Astrocyte of the hippocampus (primary cell): ENCODE data around the gene PTTG1.

Experiments used
- DNase-seq: peaks from one replicate; pipeline ENCODE4 v3.0.0; 2011; ENCODE audit warnings: low read depth, low spot score

Gene PTTG1

DNA sequence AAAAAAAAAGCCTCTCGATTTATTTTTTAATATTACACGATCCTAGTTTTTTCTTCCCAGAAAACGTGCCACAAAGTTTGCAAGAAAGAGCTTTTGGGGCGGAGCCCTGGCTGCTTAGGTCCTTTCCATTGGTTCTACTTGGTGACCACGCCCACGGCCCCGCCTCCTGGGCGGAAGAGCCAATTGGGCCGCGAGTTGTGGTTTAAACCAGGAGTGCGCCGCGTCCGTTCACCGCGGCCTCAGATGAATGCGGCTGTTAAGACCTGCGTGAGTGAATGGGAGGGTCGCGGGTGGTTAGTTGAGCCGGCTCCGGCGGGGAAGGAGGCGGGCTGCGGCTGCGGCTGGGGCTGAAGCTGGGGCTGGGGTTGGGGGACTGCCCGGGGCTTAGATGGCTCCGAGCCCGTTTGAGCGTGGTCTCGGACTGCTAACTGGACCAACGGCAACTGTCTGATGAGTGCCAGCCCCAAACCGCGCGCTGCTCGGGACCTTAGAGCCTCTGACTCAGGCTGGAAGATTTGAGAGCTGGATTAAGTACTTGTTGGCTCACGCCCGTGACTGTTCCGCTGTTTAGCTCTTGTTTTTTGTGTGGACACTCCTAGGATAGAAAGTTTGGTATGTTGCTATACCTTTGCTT is at the start of gene PTTG1:
TSS of gene PTTG1 (plus strand) at position 231 of the 634 bp plus-strand sequence. CDS start 458 bp downstream, outside the sequence.
- DNase-seq: peak; percentile 99

GRCh38 chr5:160375166-160375565 is 46.5 kb upstream of the PTTG1 start:
- DNase-seq: peak; percentile 35

DNA sequence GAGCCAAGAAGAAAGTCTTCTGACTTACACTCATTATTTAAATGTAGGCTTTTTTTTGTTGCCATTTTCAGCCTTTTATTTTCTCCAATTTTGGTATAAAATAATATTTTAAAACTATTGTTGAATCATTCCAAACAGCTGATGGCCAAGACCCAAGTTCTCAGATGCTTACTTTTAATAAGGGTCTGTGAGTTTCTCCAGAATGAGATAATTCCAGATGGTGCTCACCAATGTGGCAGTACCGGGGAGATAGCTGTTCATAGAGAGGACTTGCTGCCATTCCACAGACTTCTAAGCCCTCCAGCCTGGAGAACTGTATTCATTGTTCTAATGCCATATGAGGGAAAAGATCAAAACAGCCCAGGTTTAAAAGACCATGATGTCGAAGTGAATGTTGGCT is 46.0 kb upstream of the PTTG1 start:
- DNase-seq: no peak

- no peak for DNase-seq
Observed at GRCh38 chr5:160376416-160376815, 45.2 kb upstream of the PTTG1 start.

DNA sequence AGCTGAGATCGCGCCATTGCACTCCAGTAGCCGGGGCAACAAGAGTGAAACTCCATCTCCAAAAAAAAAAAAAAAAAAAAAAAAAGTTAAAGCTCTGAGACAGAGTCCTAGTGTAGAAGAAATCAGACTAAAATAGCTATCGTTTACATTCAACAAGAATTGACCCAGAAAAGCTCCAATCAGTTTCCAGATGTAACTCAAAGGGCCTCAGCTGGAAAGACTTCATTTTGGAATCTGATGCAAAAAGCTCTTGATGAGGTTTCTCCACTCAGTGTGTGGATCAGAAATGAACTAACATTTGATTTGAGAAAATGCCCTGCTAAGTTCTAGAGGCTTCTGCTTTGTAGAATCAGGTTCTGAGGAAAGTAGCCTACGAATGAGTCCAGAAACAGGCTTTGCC is 44.0 kb upstream of the PTTG1 start:
- DNase-seq: no peak

DNA sequence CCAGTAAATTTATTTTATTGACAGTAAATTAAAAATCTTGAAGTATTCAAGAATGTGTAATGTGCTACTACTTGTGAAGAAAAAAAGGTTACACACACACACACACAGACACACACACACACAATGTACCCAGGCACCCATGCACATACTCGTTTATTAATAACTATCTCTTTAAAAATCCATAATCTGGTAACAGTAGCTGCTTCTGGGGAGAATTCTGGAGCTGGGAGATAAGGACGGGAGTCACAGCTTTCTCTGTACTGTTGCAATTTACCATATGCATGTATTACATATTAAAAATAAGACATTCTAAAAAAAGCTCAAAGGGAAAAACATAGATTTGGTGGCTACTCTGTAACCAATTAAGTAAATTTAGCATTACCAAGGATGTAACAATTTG is 43.3 kb upstream of the PTTG1 start:
- DNase-seq: no peak

GRCh38 chr5:160379511-160379910 is 42.1 kb upstream of the PTTG1 start:
- DNase-seq: no peak

DNA sequence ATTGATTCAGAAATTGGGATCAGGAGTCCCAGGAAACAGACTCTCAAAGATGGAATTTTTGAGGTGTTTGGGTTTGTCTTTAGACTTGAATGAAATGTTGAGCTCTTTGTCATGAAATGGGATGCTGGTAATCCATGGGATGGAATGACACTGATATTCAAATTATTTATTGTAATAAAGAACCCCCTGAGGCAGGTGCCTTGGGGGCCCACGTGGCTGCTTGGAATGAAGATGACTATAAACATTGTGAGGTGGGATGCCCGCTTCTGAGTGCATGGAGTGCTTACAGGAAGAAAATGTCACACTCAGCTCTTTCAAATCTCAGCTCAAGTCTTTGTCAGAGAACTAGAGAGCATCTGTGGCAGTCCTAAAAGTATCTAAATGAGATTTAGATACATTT is 41.6 kb upstream of the PTTG1 start:
- DNase-seq: no peak

DNA sequence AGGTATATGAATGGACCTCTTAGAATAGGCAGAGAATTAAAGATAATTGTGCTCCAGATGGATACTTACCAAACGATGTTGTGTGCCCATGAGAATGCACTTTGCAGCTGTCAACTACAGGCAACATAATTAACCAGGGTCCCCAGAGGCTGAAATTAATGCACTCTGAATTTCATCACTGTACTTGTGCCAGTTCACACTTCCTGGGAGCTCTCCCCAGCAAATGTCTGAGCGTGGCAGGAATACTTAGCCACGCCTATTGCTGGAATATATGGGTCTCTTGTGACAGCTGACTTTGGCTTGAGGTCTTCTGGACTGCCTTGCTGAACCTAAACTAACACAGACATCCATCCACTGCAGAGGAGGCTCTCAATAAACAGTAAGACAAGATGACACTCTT is 39.3 kb upstream of the PTTG1 start:
- no peak for DNase-seq

GRCh38 chr5:160384681-160385080 is 37.0 kb upstream of the PTTG1 start:
- DNase-seq: no peak

DNA sequence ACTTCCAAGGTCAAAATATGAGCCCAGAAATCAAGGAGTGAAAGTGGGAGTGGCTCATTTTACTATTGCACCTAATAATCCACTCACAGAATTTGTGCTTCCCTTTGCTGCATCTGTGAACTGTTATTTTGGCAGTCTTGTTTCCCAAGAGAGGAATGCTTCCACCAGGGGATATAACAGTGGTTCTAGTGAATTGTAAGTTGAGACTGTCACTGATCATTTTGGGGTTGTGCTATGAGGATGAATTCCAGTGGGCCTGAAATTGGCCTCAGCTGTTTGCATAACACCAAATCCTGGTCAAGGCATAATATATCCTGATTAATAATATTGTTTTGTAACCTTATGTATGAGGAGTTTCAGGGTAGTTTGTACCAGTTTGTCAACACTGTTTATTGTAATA is 36.2 kb upstream of the PTTG1 start:
- DNase-seq: no peak

DNA sequence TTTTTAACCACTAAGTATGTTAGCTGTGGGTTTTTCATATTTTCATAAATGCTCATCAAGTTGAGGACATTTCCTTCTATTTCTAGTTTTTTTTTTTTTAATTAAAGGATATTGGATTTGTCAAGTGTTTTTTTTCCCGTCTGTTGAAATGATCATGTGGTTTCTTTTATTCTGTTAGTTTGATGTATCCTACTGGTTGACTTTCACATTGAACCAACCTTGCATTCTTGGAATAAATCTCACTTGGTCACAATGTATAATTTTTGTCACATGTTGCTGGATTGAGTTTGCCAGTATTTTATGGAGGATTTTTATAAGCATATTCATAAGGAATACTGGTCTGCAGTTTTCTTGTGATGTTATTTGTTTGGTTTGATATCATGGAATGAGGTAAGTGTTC is 34.2 kb upstream of the PTTG1 start:
- DNase-seq: no peak

GRCh38 chr5:160390787-160391696 is 30.6 kb upstream of the PTTG1 start:
- DNase-seq: peak; percentile 33

- DNase-seq: no peak
Observed at GRCh38 chr5:160395111-160395510, 26.5 kb upstream of the PTTG1 start.

DNA sequence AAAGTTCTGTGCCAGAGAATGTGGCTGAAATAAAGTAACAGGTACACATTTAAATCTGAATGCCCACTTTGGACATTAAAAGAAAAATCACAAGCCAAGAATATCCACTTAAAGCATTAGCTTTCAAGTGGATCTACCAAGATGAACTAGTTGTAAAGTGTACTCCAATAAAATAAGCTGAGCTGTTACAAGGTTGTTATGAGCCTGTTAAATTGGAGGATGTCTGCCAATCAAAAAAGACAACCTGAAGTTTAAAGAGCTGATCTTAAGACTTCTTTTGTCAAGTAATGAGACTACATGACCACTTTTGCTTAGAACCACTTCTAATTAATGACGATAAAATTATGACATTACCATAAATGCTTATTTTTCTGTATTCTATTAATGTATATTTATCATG is 24.2 kb upstream of the PTTG1 start:
- no peak for DNase-seq

- DNase-seq: peak; percentile 29
Observed at GRCh38 chr5:160398806-160399205, 22.8 kb upstream of the PTTG1 start.

DNA sequence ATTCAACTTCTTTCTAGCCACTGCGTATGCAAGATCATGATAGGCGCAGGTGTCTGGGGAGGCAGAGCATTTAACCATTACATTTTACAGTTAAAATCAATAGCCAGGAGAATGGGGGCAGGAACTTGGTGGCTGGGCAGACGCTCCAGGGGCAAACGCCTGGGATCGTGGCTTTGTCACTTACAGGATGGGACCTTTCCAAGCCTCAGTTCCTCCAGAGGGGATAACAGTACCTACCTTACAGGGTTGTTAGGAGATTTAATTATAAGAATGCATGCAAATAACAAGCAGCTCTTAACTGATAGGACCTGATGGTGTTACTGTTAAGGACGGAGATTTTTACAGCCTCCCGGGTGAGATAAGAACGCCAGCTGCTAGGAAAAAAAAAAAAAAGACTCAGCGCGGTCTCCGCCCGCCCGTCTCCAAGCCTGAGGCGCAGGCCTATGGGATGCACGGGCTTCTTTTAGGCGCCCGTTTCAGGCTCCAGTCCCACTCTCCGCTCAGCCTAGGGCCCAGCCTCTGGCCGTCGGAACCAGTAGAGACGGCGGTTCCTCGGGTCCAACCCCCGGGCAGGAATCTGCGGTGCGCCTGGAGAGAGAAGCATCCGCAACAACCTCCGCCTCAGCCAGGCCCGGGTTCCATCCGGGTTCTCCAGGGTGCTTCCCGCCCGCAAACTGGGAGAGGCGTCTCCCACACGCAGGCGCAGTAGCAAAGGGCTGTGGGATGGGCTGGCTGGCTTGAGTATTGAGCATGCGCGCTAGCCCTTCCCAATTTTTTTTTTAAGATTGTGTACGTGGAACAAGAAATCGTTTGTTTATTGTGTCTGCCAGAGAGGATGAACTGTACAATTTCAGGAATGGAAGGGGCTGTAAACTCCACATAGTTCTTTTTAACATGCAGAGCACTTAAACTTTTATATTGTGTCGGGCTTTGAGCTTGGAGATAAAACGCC is 22.0 kb upstream of the PTTG1 start, which contains the start of gene FAM200C:
TSS of gene FAM200C (minus strand) at position 653 of the 952 bp plus-strand sequence. CDS start 4,564 bp downstream, outside the sequence.
- DNase-seq: peak; percentile 96

DNA sequence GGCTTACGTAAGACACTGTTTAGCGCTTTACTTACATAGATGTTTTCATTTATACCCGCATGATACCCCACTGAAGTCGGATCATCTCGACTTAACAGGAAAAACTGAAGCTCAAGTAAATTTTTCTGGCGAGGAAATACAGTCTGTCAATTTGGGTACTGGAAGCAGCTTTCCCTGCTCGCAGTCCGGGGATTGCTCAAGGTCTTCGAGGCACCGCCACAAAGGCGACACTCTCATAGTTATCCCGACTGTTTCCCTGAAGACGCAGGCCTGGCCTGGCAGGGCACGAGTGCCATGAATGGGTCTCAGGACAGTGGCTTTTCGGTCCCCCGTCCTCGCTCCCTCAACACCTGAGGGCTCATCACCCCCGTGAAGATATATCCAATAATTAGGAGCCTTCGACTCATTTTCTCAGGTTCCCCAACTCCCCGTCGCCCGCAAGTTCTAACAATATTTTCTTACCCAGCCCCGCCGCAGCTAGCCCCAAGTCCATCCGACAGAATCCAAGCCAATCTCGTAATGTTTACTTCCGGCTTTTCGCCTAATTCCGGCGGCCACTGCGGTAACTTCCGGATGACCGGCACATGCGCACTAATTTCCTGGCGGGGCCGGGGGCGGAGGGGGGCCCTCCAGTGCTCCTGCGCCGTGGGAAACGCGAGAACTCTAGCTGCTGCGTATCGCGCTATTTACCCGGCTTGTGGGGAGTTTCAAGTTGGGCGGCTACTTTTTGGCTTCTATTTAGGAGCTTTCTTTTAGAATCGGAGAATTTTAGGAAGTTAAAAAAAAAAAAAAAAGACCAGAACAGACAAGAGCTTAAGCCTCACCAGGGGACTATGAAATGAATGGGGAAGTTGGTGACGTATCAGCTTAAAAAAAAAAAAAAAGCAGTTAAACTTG is 2.8 kb upstream of the PTTG1 start, which contains the start of gene SLU7:
TSS of gene SLU7 (minus strand) at position 521 of the 897 bp plus-strand sequence. CDS start 3,787 bp downstream, outside the sequence.
- peak; percentile 99 for DNase-seq

DNA sequence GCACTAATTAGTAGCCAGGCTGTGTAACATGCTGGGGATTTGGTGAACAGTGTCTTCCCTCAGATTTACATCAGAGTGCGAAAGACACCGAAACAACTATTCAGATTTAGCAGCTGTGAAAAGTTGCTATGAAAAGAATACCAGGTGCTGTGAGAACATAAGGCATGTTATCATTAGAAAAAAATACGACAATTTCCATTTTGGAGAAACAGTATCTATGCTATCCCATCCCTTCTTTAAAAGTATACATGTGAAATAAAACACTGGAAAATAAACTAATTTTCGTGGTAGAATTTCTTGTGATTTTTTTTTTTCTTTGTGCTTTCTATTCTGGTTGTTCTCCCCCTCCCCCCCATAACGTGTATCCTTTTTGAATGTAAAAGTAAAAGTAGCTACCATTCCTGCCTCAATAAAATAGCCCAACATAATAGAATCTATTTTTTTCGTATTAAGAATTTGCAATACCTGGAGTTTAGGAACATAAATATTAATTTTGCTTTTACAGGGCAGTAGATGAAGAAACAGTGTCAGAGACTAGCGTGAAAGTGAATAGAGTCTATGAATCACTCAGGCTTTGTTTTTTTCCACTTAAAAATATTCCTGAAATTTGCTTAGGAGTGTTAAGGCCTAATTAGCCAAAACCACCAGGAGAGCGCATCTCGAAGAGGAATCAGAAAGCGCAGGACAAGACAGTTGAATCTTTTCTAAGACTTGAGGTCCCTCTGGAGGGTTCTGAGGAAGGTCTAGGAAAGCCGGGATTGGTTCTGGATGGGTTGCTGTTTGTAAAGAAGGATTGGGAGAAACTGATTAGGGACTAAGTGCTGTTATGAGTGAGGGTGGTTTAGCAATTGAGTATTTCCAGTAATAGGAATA is 2.0 kb upstream of the PTTG1 start:
- no peak for DNase-seq

DNA sequence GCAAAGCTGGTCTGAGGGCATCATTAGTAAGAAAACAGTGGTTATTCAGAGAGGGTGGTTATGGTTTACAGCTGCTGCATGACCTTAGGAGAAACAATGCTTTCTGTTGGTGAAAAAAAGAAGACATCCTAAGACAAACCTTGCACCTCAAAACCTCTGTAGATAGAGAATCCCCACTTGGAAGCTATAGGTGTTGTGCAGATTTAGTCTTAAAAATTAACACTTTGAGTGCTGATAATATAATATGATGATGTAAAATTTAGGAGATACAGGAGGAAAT is 1.4 kb upstream of the PTTG1 start:
- no peak for DNase-seq
